GOT3 (cell line): ENCODE results near the gene NPHP4.

Experiments used
- DNase-seq: peaks from one replicate; lab custom pipeline; 2025; ENCODE audit warnings: mixed read lengths; lab: John Stamatoyannopoulos, UW

NPHP4 gene

DNA sequence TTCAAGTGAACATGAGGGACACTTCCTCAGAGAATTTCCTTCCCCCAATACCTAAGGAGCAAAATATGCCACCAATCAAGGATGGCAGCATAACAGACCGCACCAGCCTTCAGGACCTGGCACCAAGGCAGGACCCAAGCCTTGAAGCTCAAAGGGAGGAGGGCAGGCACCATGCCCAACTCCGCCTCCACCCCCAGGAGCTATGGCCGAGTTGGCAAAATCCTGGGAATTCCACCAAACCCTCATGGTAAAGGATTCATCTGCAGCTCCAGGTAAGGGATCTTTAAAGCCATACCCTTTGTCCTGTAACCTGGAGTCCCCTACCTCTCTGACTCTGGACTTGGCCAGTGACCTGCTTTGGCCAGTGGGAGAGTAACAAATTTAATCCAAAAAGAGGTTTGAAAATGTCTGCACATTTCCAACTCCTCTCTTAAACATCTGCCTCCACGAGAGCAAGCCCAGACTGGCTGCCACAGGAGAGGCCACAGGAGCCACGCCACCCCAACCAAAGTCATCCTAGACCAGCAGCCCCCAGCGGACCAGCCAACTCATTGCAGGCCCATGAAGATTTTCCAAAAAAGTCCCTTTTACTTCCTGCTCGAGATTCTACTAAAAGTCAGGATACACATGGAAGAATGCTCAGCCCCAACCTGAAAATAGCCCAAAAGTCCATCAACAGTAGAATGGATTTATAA, 41.9 kb downstream of the NPHP4 start:
- no peak for DNase-seq

DNA sequence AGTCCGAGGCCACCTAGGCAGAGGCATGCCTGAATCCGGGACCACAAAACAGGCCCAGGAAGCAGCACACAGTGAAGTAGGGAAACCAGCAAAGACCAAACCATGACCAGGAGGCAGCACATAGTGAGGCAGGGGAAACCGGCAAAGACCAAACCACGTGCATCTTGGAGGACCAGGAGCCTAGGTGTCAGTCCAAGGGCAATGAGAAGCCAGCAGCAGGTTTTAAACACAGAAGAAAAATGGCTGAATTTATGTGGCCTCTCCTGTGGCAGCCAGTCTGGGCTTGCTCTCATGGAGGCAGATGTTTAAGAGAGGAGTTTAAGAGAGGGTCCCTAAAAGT, 42.5 kb downstream of the NPHP4 start:
- DNase-seq: no peak

DNA sequence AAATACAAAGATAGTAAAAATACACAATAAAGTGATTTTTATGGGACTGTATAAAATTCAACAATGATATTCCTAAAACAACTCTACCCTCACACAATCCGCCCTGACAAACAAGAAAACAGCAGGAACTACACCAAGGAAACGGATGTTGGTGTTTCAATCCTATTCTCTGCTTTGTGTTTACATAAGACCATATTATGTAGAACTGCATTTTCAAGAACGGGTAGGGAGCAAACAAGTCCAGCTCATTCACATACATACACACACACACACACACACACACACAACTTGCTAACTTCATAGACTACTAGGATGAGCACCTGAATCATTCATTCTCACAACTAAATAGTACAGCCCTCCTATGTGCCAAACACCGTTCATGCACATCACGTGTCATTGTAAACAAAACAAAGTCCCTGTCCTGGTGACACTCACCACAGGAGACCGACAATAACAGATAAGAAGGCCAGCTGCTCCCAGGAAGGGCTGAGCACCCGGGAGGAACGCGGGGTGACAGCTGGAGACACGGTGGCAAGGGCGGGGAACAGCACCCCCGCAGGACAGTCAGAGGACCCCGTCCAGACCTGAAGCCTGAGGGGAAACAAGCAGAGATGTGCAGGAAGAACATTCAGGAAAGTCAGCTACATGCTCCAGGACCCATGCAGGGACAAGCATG, 43.0 kb downstream of the NPHP4 start:
- no peak for DNase-seq

DNA sequence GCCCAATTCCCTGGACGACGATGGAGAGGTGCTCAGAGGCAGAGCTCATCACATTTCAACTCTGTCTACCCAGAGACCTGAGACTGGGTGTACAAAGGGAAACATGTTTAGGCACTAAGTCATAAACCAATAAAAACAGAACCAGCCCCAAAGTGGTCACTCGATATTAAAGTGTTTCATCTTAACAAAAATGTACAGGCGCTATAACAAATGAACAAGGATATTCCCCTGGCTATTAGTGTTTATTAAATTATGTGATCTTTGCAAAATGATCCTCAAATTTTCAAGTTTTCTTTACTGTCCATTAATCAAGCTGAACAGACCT, 43.6 kb downstream of the NPHP4 start:
- DNase-seq: no peak

DNA sequence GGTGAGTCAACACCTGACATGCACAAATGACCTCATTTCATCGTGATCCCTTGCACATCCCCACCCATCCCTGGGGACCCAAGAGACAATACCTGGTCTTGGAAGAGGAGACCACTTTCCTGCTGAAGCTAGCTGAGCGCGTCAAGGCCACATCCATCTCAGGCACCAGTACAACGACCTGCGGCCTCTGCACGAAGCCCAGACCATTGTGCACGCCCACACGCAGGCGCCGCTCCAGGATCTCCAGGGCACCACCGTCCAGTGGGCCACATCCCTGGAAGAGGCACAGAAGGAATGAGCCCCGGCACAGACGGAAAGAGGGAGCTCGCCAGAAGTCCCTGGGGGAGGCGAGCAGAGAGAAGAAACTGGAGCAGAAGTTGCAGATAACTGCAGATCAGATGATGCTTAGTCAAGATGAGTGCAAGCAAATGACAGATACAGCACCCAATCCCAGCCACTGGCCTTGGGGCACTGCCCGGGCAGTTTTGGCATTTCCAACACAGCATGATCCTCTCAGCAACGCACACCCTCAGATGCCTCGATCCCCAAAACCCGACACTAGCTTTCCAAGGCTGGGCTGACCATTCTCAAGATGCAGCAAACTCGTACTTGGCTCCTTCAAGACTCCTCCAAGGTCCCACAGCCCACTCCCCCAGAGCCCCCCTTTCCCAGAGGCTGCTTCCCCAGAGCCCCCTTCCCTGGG, 44.1 kb downstream of the NPHP4 start:
- DNase-seq: no peak

DNA sequence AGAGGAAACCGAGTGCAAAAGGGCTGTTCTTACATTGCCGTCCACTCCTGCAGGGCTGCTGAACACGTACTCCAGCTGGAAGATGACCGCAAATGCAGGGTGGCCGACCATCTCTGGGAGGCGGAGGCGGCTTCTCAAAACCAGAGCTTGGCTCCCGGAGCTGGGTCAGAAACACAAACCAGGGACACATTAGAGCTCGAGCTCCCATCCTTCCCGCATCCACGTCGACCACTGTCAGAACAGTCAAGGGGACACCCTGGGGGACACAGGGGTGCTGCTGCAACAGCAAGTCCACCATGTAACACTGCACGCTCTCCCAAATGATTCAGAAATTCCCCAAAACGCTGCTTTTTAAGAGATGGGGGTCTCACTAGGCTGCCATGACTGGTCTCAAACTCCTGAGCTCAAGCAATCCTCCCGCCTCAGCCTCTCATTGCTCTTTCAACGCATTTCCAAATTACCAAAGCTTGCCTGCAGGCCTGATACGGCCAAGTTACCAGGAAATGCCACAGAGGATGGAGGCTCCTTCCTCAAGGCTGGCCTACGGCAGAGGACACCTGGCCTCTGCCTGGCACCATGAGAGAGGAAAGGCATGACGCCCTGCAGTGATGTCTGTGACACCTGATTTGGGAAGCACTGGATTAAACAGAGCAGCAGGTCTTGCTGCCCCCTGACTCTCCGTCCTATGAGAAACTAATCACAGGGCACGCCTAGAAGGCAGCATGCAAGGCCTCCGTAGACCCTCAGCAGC, 45.0 kb downstream of the NPHP4 start:
- DNase-seq: no peak

DNA sequence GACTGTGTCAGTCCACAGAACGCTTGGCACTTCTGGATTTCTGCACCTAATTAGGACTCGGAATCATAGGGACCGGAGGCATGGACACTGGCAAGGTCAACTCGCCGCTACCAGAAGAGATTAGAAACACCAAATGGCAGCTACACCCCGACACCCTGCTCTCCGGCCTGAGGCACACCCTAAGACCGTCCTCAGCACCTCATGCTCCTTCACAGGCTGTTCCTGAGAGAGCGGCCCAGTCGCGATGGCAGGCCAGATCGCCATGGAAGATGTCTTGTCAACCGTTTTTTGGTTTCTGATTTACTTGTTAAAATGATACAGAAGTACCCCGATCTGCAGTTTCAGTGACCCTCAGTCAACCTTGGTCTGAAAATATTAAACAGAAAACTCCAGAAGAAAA, 46.8 kb downstream of the NPHP4 start:
- DNase-seq: no peak

DNA sequence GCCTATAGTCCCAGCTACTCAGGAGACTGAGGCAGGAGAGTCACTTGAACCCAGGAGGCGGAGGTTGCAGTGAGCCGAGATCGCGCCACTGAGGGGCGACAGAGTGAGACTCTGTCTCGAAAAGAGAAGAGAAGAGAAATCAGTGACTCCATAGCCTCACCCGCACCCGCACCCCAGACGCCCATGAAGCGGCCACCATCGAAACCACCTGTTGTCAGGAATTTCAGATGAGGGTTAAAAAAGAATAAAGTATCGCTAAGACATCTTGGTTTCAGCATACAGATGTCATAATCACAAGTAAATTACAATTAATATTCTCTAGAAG, 47.4 kb downstream of the NPHP4 start:
- DNase-seq: no peak

DNA sequence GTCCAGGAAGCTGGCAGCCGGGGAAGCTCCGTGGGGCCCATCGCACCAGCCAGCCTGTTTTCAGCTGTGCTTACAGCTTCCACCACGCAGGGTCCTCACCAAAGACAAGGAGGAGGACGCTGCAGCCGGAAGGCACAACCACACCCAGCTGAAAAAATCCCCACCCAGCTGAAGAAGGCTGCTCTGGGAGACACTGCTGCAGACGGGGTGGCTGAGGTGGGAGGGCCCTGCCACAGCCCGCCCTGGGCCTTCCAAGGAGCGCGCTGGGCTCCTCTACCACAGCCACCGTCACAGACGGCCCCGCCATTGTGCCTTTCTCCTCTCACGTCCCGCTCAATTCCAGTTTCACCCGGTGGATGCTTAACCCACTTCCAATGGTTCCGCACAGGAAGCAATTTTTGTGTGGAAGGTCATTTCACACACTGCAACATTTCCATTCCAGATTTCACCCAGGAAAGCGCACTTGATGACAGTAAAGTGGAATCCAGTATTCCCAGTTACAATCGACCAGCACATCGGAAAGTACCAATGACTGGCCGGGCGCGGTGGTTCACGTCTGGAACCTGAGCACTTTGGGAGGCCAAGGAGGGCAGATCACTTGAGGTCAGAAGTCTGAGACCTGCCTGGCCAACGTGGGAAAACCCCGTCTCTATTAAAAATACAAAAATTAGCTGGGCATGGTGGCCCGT, 47.9 kb downstream of the NPHP4 start:
- no peak for DNase-seq

DNA sequence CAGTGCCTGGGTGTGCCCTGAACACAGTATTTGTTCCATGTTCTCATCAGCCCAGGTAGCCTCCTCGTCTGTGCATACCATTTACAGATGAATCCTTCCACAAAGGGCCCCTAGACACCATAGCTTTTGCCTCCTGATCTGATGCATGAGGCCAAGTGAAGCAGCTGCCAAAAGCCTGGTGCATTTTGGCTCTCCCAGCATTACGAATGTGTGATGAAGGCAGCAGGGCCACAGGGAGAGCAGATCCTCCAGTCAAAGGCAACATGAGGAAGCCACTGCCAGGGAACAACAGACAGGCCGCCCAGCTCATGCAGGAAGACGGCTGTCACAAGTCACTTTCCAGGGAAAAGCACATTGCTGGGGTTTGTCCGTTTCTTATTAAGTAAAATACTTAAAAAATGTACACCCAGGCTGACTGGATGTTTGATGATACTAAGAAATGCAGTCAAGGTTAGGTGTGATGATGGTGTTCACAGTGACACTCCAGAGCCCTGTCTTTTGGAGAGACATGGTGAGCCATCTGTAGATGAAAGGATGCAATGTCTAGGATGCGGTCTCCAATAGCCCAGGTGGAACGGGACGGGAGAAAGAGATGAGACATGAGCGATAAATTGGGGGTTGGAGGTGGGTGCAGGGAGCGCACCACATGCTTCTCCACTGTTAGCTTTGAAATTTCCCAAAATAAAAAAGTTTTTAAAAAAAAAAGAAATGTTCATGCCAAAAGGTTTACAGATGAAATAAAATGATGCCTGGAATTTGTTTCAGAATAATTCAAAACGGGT, 48.7 kb downstream of the NPHP4 start:
- no peak for DNase-seq

DNA sequence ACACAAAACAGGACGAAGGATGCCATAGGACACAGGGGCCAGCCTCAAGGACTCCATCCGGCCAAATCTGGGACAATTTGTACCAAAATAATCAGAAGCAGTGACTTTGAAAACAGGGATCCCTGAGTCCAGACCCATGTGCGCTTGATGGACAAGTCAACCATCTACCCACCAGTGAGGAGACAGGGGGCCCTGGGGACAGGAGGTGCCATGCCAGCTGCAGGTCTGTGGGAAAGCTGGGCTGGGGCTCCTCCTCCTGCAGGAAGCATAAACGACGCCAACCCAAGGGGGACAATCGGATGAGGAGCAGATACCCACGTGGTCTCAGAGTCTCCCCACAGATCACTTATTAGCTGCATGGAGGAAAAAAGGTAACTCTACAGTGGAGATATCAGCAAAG, 50.6 kb downstream of the NPHP4 start:
- no peak for DNase-seq

DNA sequence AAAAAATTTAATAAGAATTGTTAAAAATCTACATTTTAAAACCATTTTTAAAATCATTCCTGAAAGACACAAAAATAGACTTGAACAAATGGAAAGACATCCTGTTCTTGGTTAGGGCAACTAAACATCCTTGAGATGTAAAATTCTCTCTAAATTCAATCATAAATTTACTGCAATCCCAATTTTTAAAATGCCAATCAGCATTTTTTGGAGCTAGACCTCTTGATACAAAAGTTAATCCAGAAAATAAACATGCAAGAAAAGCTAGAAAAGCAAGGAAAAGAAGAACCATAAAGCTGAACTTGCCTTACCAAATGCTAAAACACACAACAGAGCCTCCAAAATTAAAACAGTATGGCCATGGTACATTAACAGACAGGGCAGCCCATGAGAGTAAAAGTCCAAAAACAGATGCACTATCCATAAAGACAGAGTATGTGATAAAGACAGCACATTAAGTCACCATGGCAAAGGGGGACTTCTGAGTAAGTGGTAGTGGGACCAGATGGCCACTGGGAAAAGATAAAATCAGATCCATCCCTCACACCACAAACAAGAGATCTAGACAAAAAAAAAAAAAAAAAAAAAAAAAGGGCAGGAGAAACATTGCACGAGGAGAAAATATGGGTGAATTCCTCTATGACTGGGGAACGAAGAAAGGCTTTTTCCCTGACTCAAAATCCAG, 51.4 kb downstream of the NPHP4 start:
- no peak for DNase-seq

DNA sequence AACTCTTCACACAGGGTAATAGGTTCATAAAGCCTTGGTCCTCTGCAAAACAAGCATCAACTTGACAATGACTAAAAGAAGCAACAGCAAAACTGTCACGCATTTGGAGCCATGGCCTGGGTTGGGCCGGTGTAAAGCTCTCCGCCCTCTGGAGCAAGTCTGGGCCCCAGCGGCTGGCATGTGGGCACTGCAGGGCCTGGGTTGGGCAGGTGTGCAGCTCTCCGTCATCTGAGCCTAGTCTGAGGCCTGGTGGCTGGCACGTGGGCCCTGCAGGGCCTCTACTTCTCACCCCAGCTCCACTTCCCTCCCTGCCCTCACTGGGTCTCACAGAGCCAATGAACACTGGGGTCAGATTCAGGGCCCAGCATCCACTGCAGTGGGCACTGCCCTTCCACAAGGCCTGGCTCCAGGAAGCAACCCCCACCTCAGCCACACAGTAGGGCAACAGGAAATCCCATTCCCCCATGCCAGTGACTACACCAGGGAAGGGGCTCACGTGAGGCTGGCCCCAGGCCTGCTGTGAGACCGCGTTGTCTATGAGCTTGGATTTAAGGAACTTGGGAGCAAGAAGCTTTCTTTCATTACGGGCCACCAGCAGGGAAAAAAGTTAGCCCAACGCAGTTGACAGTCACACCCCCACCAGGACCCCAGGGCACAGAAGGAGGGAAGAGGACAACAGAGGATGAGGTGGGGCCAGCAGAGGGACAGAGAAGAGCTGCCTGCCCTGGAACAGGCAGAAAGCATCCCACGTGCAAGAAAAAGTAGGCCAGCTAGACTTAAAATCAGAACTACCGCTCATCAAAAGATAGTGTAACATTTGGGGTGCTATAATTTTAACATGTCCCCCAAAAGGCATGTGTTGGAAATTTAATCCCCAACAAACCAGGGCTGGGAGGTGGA, 52.7 kb downstream of the NPHP4 start:
- no peak for DNase-seq

DNA sequence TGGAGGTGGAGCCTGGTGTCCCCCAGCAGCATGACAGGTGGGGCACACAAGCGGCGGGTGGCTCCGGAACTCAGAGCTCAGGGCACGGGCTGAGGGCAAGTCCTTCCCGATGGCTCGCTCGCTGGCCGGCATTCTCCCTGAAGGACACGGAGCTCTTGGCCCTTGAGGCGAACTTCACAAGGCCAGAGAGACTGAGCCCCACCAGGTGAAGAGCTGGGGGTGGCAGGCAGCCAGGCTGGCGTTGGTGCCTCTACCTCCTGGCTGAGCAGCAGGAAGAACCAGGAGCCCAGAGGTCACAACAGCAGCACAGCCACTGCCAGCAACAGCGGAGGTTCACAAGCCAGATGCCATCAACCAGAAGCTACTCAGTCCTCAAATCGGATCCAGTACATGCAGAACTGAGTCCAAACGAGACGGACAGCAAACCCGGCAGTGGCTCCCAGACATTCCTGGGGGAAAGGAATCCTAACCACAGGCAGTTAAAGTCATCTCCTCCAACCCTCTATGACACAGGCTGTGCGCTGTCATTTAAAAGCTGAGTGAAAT, 54.1 kb downstream of the NPHP4 start:
- DNase-seq: no peak

DNA sequence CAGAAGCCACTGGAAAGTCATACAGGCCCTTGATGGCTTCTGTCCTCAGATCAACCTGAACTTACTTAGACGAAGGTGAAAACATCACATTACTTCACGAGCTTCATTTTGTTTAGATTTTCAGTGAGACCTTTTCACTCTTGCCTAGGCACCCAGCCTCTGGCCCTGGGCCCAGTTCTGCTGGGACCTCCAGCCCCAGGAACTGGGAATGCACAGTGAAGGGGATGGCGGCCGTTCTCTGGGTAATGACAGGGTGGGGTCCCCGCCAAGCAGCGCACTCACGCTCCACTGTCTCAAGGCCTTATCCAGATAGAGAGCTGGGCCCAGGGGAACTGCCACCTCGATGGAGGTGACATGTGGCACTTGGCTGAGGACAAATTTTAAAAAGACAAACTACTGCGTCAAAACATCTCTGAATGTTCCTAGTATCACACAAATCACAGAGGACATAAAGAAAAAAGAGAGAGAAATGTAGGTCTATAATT, 54.8 kb downstream of the NPHP4 start:
- no peak for DNase-seq

DNA sequence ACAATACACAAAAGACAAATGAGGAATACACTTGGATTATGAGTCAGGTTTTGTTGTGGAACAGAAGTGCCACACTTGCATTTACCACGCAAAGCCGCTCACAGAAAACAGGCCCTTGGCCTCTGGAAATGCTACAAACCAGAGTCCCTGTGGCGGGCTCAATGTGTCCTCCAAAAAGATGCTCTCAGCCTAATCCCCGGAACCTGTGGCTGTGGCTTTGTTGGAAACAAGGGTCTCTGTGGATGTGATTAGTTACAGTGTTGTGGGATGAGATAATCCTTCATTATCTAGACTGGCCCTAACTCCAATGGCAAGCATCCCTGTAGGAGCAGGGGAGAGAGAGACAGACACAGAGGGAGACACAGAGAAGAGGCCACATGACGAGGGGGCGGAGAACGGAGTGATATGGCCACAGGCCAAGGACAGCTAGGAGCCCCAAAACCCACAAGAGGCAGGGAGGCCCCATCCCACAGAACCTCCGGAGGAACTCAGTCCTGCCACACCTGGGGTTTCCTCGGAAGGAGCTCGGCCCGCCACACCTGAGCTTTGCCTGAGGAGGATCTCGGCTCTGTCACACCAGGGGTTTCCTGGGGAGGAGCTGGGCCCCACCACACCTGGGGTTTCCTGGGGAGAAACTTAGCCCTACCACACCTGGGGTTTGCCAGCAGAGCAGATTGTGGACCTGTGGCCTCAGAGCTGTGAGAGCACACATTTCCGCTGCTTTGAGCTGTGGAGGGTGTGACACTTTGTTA, 55.4 kb downstream of the NPHP4 start:
- no peak for DNase-seq

DNA sequence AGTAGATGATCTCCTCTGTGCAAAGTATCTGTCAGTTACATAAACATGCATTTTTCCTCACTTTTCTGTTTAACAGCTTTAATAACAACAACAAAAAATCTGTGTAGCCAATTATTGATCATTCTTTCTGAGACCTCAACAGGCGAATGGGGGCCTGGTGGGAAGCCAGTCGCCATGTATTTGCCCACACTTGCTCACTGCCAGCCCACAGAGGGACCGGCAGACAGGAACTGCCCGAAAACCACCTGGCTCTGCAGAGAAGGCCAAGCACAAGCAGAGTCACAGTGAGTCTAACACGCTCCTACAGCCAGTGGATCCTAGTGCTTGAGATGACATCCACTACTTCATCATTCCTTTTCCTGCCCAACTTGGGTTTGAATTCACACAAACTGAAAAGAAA, 56.1 kb downstream of the NPHP4 start:
- no peak for DNase-seq

DNA sequence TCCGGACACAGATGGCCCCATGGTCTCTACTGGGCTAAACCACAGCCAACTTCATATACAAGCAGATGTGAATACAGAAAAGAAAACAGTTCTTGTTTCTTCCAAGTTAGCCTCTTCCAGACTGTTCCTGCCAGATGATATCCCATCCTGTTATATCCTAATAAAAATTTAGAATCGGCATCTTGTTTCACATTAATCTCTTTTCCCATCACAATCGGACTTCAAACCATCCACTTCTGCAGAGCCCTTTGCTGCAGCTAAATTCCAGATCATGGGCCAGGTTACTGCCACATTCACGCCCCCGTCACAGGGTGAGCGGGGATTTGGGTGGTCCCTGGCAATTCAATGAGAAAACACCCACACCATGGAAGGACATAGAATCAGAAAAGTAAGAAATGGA, 57.2 kb downstream of the NPHP4 start:
- no peak for DNase-seq
